DMS53 (cell line): ENCODE data around the gene ADORA2B.
"Not testable (repeated sequence)": the region's sequence is repeated elsewhere in the genome, so short reads cannot be mapped to it uniquely, and the experiment has no call there.

Experiments
- DNase-seq: peaks from one replicate; lab custom pipeline; 2025; lab: John Stamatoyannopoulos, UW

The ADORA2B gene

DNA sequence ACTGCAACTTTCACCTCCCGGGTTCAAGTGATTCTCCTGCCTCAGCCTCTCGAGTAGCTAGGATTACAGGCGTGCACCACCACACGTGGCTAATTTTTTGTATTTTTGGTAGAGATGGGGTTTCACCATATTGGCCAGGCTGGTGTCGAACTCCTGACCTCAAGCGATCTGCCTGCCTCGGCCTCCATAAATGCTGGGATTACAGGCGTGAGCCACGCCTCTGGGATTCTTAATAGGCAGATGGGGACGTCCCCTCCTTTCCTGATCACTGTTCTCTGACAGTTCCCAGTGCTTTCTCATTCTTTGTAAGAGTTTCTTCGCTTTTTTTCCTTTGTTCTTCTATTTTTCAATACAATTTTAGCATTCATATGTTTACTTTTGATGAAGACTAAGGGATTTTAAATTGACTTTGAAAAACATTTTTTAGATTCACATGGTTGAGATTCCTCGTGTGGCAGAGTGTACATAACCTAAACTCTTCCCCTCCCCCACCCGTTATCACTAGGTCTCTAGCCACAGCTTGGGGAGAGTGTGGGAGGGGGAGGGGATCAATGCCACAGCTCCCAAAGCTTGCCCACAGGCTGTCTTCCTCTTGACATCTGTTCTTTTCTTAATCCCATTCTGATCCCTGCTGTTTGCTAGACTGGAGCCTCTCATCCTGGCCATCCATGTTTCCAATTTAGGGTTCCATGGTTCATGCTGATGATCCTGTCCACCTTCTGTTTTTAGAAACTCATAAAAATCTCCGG, 11.0 kb downstream of the ADORA2B start:
- DNase-seq: no peak

GRCh38 chr17:15957206-15957605, 12.3 kb downstream of the ADORA2B start:
- DNase-seq: no peak

DNA sequence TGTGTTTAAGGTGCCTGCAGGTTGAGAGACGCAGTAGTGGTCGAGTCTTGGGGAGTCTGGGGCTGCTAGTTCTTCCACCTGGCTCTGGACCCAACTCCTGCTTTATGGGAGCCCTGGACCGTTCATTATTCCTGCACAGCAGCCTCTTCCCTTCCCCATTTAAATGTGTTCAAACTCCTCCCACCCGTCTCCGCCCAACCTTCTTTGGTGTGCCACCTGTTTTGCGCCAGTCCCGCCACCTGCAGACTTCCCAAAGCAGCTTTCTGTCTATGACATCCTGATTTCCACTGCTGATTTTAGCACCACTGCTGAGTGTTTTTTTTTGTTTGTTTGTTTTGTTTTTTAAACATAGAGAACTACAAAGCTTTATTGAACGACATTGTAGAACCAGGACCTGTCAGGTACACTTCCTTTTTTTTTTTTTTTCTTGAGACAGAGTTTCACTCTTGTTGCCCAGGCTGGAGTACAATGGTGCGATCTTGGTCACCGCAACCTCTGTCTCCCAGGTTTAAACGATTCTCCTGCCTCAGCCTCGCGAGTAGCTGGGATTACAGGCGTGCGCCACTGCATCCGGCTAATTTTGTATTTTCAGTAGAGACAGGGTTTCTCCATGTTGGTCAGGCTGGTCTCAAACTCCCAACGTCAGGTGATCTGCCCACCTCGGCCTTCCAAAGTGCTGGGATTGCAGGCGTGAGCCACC, 12.8 kb downstream of the ADORA2B start:
- DNase-seq: no peak

GRCh38 chr17:15958484-15958854, 13.5 kb downstream of the ADORA2B start:
- DNase-seq: no peak

- DNase-seq: no peak
Measured at GRCh38 chr17:15963670-15964110, 18.8 kb downstream of the ADORA2B start.

DNA sequence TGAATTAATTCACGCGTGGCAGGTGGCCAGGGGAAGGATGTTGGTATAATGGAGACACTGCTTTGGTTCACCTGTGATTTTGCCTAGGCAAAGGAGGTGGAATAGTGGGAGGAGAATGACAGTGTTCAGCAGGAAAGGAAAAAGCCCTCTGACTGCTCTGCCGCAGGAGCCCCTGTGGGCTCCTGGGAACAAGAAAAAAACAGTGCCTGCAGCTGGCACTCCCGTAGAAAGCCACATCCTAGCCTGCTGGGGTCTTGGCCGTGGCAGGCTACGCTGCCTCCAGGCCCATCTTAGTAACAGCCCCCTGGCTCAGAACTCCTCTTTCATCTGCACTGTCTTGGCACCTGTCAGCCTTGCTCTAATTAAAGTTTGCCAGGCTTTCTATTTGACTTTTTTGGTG, 20.6 kb downstream of the ADORA2B start:
- DNase-seq: no peak

DNA sequence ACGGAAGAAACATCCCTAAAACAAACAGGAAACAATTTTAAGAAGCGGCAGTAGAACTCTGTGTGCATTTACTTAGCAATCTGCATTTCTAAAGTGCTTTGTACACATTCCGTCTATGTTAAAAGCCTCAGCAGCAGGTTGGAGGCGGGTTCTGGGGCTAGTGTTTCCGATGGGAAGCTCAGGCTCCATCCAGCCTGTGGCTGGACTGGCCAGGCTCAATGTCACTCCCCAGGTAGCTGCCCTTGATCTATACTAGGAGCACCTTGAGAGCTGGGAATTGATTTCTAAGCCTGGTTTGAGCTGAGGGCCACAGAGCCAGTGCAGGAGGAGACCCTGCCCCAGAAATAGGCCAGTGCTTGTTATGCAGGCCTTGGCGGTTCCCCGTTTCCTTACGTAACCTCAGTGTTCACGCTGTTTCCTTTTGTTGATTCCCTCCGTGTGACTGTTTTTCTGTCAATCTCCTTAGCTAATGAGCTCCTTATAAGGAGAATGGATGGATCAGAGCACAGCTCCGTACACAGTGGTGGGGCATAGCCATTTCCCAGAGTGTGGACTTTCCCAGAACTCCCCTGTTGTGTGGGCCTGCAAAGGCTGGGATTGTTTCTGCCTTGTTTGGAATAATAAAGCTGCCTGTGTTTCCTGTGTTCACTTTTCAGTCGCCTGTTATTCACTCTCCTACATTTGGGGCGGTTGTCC, 21.4 kb downstream of the ADORA2B start:
- peak; percentile 88 for DNase-seq

GRCh38 chr17:15966879-15967248, 21.9 kb downstream of the ADORA2B start:
- peak; percentile 56 for DNase-seq

DNA sequence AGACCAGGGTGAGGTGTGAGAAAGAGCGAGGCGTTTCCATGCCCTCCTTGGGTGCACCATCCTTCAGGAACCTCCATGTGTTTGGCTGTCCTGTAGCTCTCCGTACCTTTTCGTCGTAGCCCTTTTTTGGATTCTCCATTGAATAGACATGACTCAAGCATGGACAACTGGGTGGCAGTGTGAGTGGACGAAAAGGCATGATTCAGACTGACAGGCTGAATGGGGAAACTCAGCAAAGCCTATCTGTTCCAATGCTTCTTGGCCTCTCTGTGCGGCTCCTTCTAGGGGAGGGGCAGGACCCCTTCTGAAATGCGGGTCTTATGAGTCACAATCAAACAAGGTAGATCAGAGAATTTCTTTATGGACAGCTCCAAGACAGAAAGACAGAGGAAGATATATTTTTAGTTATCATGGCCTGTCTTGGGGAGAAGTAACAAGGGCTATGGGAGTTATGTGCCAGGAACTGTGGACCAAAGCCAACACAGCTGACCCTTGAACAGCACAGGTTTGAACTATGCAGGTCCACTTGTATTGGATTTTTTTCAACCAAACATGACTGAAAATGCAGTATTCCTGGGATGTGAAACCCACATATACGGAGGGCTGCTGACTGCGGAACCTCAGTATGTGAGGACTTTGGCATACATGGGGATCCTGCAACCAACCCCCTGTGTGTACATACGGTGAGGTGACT, 22.9 kb downstream of the ADORA2B start:
- DNase-seq: no peak

DNA sequence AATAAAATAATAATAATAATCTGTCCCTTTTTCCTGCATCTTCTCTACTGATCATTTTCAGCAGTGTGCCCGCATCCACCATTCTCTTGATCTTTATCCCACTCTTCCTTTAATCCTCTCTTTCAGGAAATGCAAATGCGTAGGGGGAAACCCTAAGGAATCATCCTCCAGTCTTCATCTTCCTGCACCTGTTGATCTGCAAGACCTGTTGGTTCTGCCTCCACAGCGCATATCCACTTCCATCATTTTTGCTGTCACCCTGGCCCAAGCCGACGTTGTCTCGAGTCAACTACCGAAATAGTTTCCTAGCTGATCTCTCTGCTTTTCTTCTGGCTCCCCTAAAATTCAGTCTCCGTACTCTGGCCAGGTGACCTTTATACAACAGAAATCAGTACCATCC, 24.5 kb downstream of the ADORA2B start:
- no peak for DNase-seq

- no peak for DNase-seq
Measured at GRCh38 chr17:15970500-15970899, 25.6 kb downstream of the ADORA2B start.

DNA sequence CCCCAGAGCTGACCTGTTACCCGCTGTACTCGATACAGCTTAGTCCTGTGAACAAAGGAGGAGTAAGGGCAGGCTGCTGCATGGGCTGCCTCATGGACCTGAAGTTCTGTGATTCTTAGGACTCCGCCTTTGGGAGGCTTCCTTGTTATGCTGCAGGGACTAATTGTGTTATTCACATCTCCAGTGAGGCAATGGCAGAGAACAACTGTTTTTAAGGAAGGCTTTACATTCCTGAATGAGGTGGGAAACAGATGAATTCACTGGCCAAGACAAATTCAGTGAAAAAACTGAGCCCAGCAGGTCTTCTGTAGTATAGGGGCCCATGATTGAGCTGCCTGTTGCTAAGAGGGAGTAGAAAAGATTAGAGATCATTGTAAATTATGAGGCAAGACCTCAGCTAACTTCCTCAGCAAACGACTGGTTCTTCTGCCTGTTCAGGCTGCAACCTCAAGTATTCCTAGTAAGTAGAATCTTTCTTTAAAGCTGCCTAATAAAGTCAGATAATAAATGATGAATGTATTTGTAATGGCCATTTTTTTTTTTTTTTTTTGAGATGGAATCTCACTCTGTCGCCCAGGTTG, 26.3 kb downstream of the ADORA2B start:
- DNase-seq: no peak

GRCh38 chr17:15971882-15972281, 27.0 kb downstream of the ADORA2B start:
- DNase-seq: no peak

GRCh38 chr17:15972497-15972951, 27.6 kb downstream of the ADORA2B start:
- DNase-seq: no peak

DNA sequence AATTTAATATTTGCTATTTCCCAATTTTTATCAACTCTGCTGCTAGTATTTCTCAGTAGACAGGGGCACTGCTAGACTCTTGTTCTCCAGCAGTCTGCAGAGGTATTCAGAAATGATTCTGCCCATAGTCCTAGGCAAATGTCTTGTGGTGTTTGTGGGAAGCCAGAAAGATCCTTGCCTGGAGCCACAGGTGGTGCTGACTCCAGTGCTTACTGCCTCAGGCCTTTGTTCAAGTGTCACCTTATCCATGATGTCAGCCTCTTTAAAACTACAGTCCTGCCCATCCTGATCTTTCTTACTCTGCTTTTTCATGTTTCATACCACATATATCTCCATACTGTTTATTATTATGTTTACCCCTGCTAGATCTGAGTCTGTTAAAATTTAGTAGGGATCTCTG, 28.1 kb downstream of the ADORA2B start:
- no peak for DNase-seq

DNA sequence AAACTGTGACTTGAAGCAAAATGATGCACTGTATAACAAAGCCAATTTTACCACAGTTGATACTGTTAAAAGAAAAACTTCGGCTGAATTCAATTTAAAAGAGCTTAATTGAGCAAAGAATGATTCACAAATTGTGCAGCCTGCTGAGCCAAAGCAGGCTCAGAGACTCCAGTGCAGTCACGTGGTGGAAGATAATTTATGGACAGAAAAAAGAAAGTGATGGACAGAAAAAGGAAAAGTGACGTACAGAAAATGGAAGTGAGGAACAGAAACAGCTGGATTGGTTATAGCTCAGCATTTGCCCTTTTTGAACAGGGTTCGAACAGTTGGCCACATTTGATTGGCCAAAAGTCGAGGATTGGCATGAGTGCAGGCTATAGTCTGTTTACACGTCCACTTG, 28.9 kb downstream of the ADORA2B start:
- DNase-seq: no peak

GRCh38 chr17:15977894-15978293, 33.0 kb downstream of the ADORA2B start:
- no peak for DNase-seq

- no peak for DNase-seq
Measured at GRCh38 chr17:15978606-15979005, 33.7 kb downstream of the ADORA2B start.

DNA sequence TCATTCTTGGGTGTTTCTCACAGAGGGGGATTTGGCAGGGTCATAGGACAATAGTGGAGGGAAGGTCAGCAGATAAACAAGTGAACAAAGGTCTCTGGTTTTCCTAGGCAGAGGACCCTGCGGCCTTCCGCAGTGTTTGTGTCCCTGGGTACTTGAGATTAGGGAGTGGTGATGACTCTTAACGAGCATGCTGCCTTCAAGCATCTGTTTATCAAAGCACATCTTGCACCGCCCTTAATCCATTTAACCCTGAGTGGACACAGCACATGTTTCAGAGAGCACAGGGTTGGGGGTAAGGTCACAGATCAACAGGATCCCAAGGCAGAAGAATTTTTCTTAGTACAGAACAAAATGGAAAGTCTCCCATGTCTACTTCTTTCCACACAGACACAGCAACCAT, 34.1 kb downstream of the ADORA2B start:
- not testable (repeated sequence) for DNase-seq

DNA sequence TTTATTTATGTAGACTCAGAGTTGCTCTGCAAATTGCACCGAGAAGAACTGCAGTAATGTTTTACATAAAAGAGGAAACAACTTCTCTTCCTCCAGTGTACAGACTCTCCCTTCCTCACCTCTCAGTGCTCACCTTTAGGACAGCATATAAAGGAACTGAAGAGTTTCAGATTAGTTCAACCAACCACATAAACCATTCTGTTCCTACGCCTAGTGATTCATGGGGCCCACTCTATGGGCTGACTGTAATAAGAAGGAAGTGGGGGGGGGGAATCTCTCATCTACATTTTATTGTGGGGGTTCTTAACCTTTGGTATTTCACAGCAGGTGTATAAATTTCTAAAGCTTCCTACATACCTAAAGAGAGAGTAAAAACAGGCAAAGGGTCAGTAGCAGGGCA, 36.3 kb downstream of the ADORA2B start:
- DNase-seq: no peak

GRCh38 chr17:15981646-15982580, 37.0 kb downstream of the ADORA2B start:
- DNase-seq: no peak
